Epithelial cell of esophagus (primary cell): ENCODE data around the gene TLE1.
"Not testable (repeated sequence)": the region's sequence is repeated elsewhere in the genome, so short reads cannot be mapped to it uniquely, and the experiment has no call there.

ENCODE experiments used
- DNase-seq: peaks from one replicate; pipeline ENCODE4 v3.0.0; 2010; ENCODE audit warnings: low read depth
- H3K4me3 ChIP-seq: 2 replicates; pipeline ENCODE4 v1.5.1; 2011; ENCODE audit warnings: mild to moderate bottlenecking, low read length, control low read depth
- CTCF ChIP-seq: IDR thresholded peaks from 2 replicates; pipeline ENCODE4 v1.5.1; 2011; ENCODE audit warnings: low read depth, mild to moderate bottlenecking, low read length, control low read depth, inconsistent platforms; ENCODE audit not compliant: insufficient read depth; ENCODE audit errors: missing control alignments

The TLE1 gene

GRCh38 chr9:81689343-81690175, at the start of gene TLE1:
TLE1 (minus strand) TSS chr9:81689547; CDS start chr9:81688240, 1,307 bp downstream.
- H3K4me3 ChIP-seq: peak within 1 kb of the TSS; percentile 88
- DNase-seq: peak; percentile 100
- TF ChIP-seq CTCF: no peak

GRCh38 chr9:81737871-81738507, 48.6 kb upstream of the TLE1 start:
- peak; percentile 88 for DNase-seq
- H3K4me3 ChIP-seq: no peak overlapping the region
- no peak for TF ChIP-seq CTCF

GRCh38 chr9:81730498-81730897, 41.2 kb upstream of the TLE1 start:
- not testable (repeated sequence) for DNase-seq, H3K4me3 ChIP-seq

- no peak overlapping the region for H3K4me3 ChIP-seq
- no peak for DNase-seq
- no peak for TF ChIP-seq CTCF
Observed at GRCh38 chr9:81729135-81729534, 39.8 kb upstream of the TLE1 start.

GRCh38 chr9:81724242-81724889, 35.0 kb upstream of the TLE1 start:
- TF ChIP-seq CTCF: no peak
- H3K4me3 ChIP-seq: no peak overlapping the region
- no peak for DNase-seq

- no peak overlapping the region for H3K4me3 ChIP-seq
- no peak for TF ChIP-seq CTCF
- DNase-seq: no peak
Observed at GRCh38 chr9:81722277-81722676, 32.9 kb upstream of the TLE1 start.

GRCh38 chr9:81720450-81721086, 31.2 kb upstream of the TLE1 start:
- TF ChIP-seq CTCF: no peak
- DNase-seq: no peak
- H3K4me3 ChIP-seq: no peak overlapping the region
